Measurements from ENCODE around the gene NID1. TPM values are rescaled to one million over a fixed set of nuclear protein-coding genes. Genes with fewer than 3 reads are reported as not detected.

Gene NID1
- total RNA-seq, 1 donor from 2014 or later: 73.0 TPM

DNA sequence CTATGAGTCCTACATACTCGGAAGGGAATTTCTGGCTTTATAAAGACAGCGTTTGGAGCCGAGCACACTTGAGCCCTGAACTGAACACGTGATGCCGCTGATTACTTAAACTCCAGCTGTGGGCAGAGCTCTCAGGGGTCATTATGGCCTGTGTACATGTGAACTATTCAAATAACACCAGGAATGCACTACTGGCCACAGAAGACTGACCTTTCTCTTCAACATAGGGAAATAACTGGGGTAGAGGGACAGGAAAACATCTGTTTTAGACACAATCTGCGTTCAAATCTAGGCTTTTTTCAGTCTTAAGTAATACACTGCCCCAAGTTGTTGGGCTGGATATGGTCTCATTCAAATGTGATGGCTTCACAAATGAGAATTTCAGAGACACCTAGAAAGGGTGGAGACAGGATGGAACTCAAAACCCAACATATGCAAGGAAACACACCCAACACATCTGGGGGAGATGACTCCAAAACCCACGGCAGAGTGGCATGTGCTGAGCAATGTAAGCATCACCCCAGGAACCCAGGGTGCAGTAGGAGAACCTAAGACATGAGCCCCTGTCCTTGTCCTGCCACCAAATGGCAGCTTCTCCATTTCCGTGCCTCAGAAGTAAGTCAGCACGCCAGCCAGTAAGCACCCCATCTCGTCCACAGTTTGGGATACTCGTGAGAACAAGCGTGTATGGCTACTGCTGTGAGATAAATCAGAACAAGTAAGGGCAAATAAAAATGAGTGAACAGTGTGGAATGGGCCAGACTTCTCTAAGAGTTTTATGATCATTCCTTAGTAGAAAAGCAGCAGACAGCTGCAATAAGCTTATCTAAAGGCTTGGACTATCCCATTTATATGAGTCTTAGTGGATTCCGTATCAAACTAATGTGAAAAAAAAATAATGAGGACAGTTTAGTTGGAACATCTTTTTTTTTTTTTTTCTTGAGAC, 24.9 kb downstream of the NID1 start:
- FAIRE-seq: no peak
- H3K9ac ChIP-seq (ENCODE audit: low read length): no peak overlapping the region
- H3K36me3 ChIP-seq (ENCODE audit: insufficient read depth, low read length): peaks cover 6% of the 10 kb centered on the region
- H3K27me3 ChIP-seq (ENCODE audit: insufficient read depth, low read length): no peaks in the 10 kb centered on the region
- no peak overlapping the region for H2AFZ ChIP-seq (ENCODE audit: low read depth, low read length)
- Mint-ChIP-seq H3K4me3 (ENCODE audit: unreplicated experiment) (no peak overlapping the region), H3K36me3 (ENCODE audit: low read depth, unreplicated experiment) (peaks cover 23% of the 10 kb centered on the region), H3K27me3 (ENCODE audit: low read depth, unreplicated experiment) (no peaks in the 10 kb centered on the region), H3K27ac (ENCODE audit: unreplicated experiment) (no peak overlapping the region), H3K4me1 (ENCODE audit: low read depth, unreplicated experiment) (peaks cover 6% of the 10 kb centered on the region), H3K9me3 (ENCODE audit: unreplicated experiment) (peaks cover 2% of the 10 kb centered on the region)
- no peaks in the 10 kb centered on the region for H3K79me2 ChIP-seq (ENCODE audit: insufficient read depth, low read length)
- H3K27ac ChIP-seq (ENCODE audit: low read depth, low read length): no peak overlapping the region
- DNase-seq (ENCODE audit: low read depth): no peak
- H3K4me3 ChIP-seq (ENCODE audit: insufficient read depth, low read depth, low read length): no peak overlapping the region
- H3K9me3 ChIP-seq (ENCODE audit: insufficient read depth, low read depth, low read length): peaks cover 2% of the 10 kb centered on the region
- TF ChIP-seq EZH2 (IDR thresholded peaks at IDR 0.05; ENCODE audit: insufficient read depth, low read length): no peak
- TF ChIP-seq, protein P1, sequence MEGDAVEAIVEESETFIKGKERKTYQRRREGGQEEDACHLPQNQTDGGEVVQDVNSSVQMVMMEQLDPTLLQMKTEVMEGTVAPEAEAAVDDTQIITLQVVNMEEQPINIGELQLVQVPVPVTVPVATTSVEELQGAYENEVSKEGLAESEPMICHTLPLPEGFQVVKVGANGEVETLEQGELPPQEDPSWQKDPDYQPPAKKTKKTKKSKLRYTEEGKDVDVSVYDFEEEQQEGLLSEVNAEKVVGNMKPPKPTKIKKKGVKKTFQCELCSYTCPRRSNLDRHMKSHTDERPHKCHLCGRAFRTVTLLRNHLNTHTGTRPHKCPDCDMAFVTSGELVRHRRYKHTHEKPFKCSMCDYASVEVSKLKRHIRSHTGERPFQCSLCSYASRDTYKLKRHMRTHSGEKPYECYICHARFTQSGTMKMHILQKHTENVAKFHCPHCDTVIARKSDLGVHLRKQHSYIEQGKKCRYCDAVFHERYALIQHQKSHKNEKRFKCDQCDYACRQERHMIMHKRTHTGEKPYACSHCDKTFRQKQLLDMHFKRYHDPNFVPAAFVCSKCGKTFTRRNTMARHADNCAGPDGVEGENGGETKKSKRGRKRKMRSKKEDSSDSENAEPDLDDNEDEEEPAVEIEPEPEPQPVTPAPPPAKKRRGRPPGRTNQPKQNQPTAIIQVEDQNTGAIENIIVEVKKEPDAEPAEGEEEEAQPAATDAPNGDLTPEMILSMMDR (IDR thresholded peaks at IDR 0.05; ENCODE audit: insufficient read depth, low read depth, low read length): no peak
- H4K20me1 ChIP-seq (ENCODE audit: insufficient read depth, low read length): no peaks in the 10 kb centered on the region
- no peaks in the 10 kb centered on the region for H3K4me1 ChIP-seq (ENCODE audit: insufficient read depth, low read length)
- no peak overlapping the region for H3K4me2 ChIP-seq (ENCODE audit: low read length)

DNA sequence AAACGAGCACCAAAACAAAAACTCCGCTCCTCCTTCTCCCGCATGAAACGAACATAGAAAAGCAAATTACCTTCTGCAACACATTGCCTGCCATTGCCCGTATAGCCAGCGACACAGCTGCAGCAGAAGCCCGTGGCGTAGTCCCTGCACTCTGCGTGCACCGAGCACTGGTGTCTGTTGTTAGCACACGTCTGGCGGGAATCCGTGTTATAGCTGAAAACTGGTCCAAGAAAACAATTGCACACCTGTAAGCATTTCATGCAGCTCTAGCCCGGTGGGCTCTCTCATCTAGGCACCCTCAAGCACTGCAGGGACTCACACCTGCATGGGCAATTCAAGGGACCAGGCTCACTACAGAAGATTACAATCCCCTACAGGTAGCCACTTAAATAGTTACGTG, 26.9 kb downstream of the NID1 start:
- Mint-ChIP-seq H3K4me3 (ENCODE audit: unreplicated experiment) (no peak overlapping the region), H3K9me3 (ENCODE audit: unreplicated experiment) (no peaks in the 10 kb centered on the region), H3K27ac (ENCODE audit: unreplicated experiment) (no peak overlapping the region), H3K27me3 (ENCODE audit: low read depth, unreplicated experiment) (no peaks in the 10 kb centered on the region), H3K4me1 (ENCODE audit: low read depth, unreplicated experiment) (peaks cover 6% of the 10 kb centered on the region), H3K36me3 (ENCODE audit: low read depth, unreplicated experiment) (peaks cover 26% of the 10 kb centered on the region)
- Histone ChIP-seq H3K9ac (ENCODE audit: low read length) (no peak overlapping the region), H3K36me3 (ENCODE audit: insufficient read depth, low read length) (peaks cover 4% of the 10 kb centered on the region), H3K4me2 (ENCODE audit: low read length) (no peak overlapping the region), H3K4me1 (ENCODE audit: insufficient read depth, low read length) (no peaks in the 10 kb centered on the region), H3K79me2 (ENCODE audit: insufficient read depth, low read length) (no peaks in the 10 kb centered on the region), H4K20me1 (ENCODE audit: insufficient read depth, low read length) (no peaks in the 10 kb centered on the region), H3K4me3 (ENCODE audit: insufficient read depth, low read depth, low read length) (no peak overlapping the region), H3K27ac (ENCODE audit: low read depth, low read length) (no peak overlapping the region), H3K27me3 (ENCODE audit: insufficient read depth, low read length) (no peaks in the 10 kb centered on the region), H2AFZ (ENCODE audit: low read depth, low read length) (no peak overlapping the region), H3K9me3 (ENCODE audit: insufficient read depth, low read depth, low read length) (peaks cover 2% of the 10 kb centered on the region)
- FAIRE-seq: no peak
- TF ChIP-seq, protein P1 (IDR thresholded peaks at IDR 0.05; ENCODE audit: insufficient read depth, low read depth, low read length): no peak
- TF ChIP-seq EZH2 (IDR thresholded peaks at IDR 0.05; ENCODE audit: insufficient read depth, low read length): no peak
- no peak for DNase-seq (ENCODE audit: low read depth)

DNA sequence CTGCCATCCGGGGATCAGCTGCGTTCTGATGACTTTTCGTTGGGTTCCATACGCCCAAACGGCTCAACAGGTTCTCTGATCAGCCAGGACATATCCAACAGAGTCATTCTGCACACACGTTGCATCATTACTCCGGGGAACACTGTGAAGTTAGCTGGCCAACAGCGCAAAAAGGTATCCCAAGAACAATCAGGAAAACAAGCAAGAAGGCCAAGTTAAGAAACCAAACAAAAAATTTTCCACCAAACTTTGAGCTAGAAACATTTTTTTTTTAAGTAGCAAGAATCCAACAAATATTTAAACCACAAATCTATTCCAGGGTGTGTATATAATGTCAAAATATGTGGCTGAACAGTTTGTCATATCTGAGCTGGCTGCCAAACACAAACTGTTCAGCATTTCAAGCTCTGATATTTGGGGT, 29.2 kb downstream of the NID1 start:
- no peak overlapping the region for H3K4me2 ChIP-seq (ENCODE audit: low read length)
- no peaks in the 10 kb centered on the region for H4K20me1 ChIP-seq (ENCODE audit: insufficient read depth, low read length)
- Mint-ChIP-seq H3K36me3 (ENCODE audit: low read depth, unreplicated experiment) (peaks cover 18% of the 10 kb centered on the region), H3K27me3 (ENCODE audit: low read depth, unreplicated experiment) (no peaks in the 10 kb centered on the region), H3K4me1 (ENCODE audit: low read depth, unreplicated experiment) (peaks cover 6% of the 10 kb centered on the region), H3K4me3 (ENCODE audit: unreplicated experiment) (no peak overlapping the region), H3K27ac (ENCODE audit: unreplicated experiment) (no peak overlapping the region), H3K9me3 (ENCODE audit: unreplicated experiment) (no peaks in the 10 kb centered on the region)
- no peak overlapping the region for H3K27ac ChIP-seq (ENCODE audit: low read depth, low read length)
- TF ChIP-seq, protein P1 (IDR thresholded peaks at IDR 0.05; ENCODE audit: insufficient read depth, low read depth, low read length): no peak
- no peak for TF ChIP-seq EZH2 (IDR thresholded peaks at IDR 0.05; ENCODE audit: insufficient read depth, low read length)
- H3K36me3 ChIP-seq (ENCODE audit: insufficient read depth, low read length): peaks cover 4% of the 10 kb centered on the region
- H3K9me3 ChIP-seq (ENCODE audit: insufficient read depth, low read depth, low read length): no peaks in the 10 kb centered on the region
- H3K9ac ChIP-seq (ENCODE audit: low read length): no peak overlapping the region
- no peak overlapping the region for H3K4me3 ChIP-seq (ENCODE audit: insufficient read depth, low read depth, low read length)
- FAIRE-seq (no peak), DNase-seq (ENCODE audit: low read depth) (peak; percentile 23)
- H2AFZ ChIP-seq (ENCODE audit: low read depth, low read length): no peak overlapping the region
- H3K79me2 ChIP-seq (ENCODE audit: insufficient read depth, low read length): no peaks in the 10 kb centered on the region
- H3K4me1 ChIP-seq (ENCODE audit: insufficient read depth, low read length): no peaks in the 10 kb centered on the region
- no peaks in the 10 kb centered on the region for H3K27me3 ChIP-seq (ENCODE audit: insufficient read depth, low read length)

Data from astrocyte (in vitro differentiated cells and primary cell).